ENCODE results near the gene ITPRIPL2.

ITPRIPL2 gene

DNA sequence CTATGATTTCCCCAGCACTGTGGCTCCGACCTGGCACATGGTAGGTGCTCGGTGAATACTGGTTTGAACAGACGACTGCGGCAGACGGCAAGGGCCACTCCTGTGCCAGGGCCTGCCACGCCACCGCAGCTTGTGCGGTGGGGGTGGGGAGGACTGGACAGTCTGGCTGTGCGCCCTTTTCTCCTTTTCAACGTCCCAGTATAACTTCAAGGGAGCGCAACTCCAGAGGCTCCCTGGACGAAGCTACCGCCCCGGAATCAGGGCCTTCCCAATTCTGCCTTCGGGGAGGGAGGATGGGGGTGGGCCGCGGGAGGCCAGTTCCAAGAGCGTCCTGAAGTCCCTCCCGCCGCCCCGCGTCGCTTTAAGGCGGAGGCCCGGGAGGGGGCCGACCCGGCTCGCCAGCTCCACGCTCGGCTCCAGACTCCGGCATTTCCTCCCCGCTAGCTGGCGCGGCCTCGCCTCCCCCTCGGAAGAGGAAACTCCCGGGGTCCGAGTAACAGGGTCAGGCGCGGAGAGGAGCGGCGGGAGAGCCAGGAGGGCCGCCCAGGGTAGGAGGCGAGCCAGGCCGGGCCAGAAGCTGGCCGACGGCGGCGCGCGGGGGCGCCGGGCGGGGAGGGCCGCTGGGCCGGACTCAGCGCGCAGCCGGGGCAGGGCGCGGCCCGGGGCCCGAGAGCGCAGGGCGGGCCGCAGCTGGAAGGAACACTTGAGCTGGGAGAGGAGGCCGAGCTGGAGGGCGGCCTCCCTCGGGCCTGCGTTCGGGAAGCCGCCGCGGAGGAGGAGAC, at the start of gene ITPRIPL2:
TSS of gene ITPRIPL2 (plus strand) at position 388 of the 782 bp plus-strand sequence. CDS start 498 bp downstream, outside the sequence.
- no peak for DNase-seq

DNA sequence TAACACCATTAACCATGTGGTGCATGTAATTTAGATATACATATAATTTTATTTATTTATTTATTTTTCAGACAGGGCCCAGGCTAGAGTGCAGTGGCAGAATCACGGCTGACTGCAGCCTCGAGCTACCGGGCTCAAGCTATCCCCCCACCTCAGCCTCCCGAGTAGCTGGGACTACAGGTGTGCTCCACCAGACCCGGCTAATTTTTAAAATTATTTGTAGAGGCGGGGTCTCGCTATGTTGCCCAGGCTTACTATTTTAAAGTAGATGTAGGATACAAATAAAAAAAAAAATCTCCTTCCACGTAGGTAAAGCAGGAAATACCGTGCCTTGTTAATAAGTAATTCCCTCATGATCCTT, 46.8 kb upstream of the ITPRIPL2 start:
- no peak for DNase-seq

DNA sequence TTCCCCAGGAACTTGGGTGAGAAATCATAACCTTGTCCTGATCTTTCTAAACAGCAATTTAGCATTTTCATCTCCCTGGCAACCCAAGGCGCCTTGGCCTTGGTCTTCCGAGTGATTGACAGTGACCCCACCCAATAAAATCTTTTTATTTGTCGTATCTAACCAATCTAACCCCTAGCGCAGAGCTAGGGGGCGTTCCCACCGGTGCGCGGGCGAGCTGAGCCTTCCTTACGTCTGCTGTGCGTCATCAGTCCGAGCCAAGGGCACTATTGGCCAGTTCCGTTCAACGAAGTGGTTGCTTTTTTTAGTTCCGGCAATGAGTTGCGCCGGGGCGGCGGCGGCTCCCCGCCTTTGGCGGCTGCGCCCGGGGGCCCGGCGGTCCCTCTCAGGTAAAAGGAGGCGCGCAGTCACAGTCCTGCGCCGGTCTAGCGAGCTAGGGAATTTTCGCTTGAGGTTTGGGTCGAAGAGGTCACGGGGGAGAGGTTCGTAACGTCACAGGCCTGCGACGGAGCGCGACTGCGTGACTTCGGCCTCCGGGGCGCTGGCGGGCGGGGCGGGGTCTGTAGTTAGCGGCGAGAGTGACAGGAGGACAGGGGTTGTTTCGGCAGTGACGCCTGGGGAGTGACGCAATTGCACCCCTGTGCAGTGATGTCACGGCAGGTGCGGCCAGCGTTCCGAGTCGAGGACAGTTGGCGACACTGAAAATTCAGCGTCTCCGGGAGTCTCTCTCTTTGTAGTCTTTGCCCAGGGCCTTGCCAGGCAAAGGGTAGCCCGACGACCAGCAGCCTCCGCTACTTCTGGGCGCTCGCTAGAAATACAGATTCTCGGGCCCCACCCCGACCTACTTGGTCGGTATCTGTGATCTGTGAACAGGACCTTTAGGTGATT, 46.2 kb upstream of the ITPRIPL2 start, which contains the start of gene COQ7:
TSS of gene COQ7 (plus strand) at position 266 of the 888 bp plus-strand sequence. CDS start at position 317, 51 bp downstream.
- DNase-seq = peak; percentile 95

DNA sequence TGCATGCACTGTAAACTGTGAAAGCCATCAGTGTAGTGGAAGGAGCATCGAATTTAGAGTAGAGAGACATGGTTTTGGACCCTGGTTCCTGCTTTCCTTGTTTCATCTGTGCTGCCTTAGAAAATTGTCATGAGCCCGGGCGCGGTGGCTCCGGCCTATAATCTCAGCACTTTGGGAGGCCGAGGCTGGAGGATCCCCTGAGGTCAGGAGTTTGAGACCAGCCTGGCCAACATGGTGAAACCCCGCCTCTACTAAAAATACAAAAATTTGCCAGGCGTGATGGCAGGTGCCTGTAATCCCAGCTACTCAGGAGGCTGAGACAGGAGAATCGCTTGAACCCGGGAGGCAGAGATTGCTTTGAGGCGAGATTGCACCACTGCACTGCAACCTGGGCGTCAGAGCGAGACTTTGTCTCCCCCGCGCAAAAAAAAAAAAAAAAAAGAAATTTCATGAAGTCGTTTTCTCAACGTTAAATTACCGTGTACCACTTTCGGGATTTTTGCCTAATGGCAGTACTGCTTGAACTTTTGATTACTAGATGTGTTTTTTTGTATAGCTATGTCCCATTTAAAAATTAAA, 45.4 kb upstream of the ITPRIPL2 start:
- no peak for DNase-seq

DNA sequence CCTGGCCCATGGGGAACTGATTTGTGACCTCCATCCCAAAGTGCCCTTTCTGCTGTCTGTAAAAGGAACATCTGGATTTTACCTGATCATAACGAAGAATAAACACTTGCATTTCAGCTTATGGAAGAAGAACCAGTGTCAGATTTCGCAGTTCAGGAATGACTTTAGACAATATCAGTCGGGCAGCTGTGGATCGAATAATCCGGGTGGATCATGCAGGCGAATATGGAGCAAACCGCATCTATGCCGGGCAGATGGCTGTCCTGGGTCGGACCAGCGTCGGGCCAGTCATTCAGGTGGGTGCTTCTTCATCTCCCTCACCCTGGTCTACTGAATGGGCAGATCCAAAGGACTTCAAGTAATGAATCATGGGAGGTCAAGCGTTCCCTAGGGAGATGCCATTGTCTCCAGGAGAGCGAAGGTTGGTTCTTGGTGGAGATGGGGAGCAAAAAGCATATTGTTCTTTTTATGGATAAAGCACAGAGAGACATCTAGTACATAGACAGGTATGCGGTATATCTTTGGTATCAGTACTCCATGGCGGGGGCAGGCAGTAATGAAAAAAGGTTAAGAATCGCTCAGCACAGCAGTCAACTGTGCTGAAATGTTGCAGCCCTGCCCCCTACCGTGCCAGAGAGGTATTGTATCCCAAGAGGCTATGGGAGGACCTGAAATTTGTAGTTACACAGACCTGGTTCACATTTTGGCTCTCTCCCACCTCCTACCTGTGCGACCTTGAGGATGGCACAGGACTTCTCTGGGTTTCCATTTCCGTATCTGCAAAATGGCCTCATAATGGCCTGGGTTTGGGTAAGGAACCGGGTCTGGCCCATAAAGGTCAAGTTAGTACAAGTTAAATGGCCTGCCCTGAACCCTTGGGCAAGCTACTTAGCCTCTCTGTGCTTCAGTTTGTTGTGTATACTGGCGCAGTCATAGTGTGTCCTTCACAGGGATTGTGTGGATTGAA, 41.7 kb upstream of the ITPRIPL2 start:
- no peak for DNase-seq

DNA sequence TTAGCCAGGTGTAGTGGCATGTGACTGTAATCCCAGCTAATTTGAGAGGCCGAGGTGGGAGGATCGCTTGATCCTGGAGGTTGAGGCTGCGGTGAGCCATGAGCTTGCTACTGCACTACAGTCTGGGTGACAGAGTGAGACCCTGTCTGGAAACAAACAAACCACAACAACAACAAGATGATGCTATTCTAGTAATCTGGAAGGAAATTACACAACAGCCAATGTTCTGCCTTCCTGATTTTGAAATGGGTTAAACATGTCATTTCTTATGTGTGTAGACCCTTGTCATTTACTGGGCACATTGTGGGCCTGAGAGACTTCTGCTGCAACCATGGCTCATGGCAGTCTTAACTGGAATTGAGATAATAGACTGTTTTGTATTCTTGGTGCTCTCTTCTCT, 40.4 kb upstream of the ITPRIPL2 start:
- no peak for DNase-seq

DNA sequence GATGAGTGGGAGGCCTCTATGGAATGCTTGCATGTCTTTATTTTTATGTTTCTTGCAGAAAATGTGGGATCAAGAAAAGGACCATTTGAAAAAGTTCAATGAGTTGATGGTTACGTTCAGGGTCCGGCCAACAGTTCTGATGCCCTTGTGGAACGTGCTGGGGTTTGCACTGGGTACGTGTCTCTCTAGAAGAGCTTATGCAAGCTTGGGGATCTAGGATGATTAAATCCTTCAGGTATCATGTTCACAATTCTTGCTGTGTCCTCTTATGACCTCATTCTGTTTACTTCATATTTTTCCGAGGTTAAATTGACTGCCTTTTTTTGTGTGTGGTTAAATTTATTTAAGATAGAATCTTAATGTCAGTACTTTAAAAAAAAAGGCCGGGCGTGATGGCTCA, 39.9 kb upstream of the ITPRIPL2 start:
- DNase-seq = no peak

DNA sequence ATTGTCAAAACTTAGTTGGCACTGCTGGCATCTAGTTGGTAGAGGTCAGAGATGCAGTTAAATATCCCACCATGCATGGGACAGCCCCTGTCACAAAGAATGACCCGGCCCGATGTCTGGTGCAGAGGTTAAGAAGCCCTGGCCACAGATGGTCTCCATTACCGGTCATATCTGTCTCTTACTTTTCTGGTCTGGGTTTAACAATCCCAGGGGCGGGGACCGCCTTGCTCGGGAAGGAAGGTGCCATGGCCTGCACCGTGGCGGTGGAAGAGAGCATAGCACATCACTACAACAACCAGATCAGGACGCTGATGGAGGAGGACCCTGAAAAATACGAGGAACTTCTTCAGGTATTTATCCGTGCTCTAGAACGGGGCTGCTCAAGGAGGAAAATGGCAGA, 38.3 kb upstream of the ITPRIPL2 start:
- no peak for DNase-seq

DNA sequence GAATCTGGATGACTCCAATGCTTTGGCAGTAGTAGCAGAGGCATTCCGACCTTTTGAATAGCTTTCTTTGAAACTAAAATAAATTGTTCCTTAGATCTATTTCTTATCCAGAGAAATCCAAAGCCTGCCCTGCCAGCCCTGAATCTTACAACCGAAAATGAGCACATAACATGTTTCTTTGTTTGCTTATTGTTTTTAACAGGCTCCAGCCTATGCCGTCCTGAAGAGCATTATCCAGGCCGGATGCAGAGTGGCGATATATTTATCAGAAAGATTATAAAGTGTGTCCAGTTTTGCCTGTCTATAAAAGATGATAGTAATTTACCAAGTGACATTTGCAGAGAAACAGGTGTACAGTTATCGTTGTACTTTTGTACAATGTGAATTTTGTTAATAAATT, 35.9 kb upstream of the ITPRIPL2 start:
- DNase-seq = no peak

DNA sequence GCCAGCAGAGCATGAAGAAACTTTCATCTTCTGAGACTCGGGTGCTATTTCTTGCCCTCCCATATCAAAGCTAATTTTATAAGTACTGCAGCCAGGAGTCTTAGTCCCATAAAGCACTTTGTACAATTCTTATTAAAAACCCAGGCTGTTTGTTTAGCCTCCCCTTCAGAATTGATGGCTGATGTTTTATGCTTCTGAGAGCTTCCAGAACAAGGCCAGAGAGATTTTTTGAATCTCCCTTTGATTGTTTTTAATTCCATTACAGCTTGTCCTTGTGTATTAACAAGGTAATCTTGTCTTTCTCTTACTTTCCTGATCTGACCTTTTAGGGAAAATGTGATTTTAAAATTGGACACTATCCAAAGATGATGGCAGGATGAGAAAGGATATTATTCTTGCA, 30.1 kb upstream of the ITPRIPL2 start:
- no peak for DNase-seq

DNA sequence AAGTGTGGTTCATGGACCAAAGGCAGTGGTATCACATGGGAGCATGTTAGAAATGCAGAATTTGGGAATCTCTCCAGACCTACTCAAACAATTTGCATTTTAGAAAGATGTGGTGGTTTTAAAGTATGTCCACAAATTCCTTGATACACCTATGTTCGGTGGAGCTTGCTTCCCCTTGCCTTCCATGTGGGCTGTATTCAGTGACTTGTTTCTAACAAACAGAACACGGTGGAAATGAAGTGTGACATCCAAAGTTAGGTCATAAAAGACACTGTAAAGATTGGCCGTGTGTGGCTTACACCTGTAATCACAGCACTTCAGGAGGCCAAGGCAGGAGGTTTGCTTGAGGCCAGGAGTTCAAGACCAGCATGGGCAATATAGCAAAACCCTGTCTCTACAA, 29.6 kb upstream of the ITPRIPL2 start:
- DNase-seq = no peak

DNA sequence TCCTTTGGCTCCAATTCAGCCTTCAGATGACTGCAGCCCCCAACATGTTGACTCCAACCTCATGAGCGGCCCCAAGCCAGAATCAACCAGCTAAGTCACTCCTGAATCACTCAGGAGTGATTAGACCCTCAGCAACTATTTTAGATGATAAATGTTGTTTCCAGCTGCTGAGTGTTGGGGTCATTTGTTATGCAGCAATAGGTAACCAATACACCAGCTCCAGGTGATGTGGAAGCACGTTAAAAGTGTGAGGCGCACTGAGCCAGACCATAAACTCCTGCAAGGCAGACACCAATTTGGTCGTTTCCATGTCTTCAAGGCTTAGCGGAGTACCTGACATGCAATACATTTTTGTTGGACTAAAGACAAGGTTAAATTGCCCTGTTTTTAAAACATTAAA, 28.9 kb upstream of the ITPRIPL2 start:
- DNase-seq = no peak

DNA sequence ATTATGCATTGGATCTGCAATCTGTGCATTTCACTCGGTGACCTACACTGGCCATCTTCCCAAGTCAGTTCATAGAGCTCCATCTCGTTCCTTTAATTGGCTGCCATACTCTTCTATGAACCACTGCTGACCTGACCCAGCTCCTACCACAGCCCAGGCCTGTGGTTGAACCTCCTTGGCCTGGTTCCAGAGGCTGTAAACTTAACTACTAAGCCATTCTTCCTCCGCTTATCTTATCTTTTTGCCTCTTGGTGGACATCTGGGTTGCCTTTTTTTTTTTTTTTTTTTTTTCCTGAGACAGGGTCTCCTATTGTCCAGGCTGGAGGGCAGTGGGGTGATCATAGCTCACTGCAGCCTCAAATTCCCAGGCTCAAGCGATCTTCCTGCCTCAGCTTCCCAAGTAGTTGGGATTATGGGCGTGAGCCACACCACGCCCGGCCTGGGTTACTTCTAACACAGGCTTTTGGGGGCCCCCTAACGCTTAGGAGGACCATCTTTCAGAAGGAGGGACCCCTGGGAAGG, 28.0 kb upstream of the ITPRIPL2 start:
- DNase-seq = no peak

DNA sequence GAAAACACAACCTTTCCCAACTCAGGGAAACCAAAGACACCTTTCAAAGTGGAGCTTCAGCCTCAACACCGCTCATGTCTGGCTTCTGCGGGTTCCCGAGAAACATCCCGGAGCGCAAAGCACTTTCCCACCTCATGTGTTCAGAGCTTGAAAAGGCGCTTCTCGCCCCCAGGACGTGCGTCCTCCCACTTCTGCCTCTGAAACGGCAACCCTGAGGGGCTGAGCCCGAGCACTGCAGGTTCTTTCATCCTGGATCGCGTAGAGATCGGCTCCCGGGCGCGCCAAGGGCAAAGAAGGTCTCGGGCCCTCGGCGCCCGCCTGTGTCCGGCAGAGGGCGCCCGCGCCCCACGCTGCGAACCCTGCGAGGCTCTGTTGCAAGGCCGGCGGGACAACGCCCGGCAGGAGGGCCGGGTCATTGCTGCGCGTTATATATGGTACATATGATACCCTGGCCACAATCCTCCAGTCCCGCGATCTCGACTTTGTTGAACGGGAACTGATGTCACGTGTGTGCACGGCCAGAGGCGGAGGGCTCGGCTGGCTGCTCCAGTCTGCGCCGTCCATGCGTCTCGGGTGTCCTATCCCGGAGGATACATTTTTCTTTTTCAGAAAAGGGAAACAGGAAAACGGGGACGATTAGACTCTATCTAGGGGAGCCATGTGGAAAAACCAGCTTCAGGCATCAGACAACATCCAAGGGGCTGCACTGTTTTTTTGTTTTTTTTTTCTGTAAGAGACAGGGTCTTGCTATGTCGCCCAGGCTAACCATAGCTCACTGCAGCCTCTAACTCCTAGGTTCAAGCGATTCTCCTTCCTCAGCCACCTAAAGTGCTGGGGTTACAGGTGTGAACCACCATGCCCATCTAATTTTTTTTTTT, 27.2 kb upstream of the ITPRIPL2 start:
- DNase-seq = peak; percentile 52

DNA sequence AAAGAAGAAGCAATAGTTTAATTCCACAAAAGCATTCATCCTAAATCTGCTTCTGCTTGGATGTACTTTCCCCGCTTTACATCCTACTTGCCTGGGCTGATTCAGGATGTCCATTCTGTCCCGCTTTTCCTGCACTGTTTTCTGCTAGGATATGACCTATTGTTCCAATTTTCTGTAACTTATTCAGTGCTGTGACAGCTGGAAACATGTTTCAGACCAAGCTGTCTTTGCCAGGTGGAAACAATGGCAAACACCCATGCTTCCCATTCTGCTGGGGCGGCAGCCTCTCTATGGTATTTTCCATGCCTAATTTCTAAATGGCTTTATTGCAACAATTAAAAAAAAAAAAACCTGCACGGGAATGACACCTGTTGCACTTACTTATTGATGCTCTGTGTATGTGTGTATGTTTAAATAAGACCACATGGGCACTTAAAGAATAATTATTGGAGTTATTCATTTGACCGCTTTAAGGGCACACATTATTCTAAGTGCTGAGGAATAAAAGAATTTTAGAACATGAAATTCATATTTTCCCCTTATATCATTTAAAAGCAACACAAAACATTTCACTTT, 25.3 kb upstream of the ITPRIPL2 start:
- no peak for DNase-seq

DNA sequence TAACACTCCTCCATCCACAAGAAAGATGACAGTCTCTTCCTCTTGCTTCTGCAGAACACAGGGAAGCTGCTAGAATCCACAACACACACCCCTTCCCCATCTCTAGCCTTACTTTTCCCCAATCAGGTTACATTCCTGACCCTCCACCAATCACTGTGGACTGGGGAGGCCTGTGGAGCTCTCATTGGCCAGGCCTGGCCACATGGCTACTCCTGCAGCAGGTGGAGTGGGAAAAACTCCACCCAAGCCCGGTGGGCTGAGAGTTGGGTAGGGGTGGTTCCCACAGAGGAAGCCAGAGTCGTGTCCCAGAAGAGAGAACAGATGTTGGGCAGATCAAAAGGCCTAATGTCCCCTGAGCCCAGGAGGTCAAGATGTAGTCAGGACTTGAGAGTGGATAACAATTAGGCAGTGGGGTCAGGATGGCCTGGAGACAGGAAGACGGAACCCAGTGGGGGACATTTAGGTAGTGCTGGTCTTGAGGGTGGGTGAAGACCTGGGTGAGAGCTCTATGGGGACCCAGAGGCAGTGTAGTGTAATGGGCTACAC, 24.3 kb upstream of the ITPRIPL2 start:
- DNase-seq = no peak

DNA sequence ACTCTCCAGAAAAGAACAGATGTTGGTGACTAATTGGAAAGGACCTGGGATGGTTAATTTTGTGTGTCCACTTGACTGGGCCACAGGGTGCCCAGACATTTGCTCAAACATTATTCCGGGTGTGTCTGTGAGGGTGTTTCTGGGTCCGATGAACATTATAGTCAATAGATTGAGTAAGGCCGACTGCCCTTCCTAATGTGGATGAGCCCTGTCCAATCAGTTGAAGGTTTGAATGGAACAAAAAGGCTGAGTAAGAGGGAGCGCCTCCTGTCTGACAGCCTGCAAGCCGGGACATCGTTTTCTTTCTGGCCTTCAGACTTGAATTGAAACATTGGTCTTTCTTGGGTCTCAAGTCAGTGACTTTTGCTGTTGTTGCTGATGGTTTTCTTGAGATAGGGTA, 22.8 kb upstream of the ITPRIPL2 start:
- DNase-seq = no peak

DNA sequence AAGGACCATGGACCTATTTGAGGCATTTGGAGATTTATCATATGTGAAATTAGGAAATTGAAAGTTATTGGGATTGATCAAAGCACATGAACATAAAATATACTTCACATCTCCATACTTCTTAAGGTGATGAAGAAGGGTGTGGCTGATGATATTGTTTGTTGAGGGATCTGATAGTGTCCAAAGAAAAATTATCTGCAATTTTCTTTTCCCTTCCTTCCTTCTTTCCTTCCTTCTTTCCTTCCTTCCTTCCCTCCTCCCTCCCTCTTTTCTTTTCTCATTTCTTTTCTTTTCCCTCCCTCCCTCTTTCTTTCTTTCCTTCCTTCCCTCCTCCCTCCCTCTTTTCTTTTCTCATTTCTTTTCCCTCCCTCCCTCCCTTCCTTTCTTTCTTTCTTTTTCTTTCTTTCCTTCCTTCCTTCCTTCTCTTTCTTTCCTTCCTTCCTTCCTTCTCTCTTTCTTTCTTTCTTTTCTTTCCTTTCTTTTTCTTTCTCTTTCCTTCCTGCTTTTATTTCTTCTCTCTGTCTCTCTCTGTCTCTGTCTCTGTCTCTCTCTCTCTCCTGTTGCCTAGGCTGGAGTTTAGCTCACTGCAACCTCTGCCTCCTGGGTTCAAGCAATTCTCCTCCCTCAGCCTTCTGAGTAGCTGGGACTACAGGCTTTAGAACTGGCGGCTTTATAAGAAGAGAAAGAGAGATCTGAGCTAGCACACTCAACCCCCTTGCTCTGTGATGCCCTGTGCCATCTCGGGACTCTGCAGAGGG, 20.9 kb upstream of the ITPRIPL2 start:
- DNase-seq = no peak

DNA sequence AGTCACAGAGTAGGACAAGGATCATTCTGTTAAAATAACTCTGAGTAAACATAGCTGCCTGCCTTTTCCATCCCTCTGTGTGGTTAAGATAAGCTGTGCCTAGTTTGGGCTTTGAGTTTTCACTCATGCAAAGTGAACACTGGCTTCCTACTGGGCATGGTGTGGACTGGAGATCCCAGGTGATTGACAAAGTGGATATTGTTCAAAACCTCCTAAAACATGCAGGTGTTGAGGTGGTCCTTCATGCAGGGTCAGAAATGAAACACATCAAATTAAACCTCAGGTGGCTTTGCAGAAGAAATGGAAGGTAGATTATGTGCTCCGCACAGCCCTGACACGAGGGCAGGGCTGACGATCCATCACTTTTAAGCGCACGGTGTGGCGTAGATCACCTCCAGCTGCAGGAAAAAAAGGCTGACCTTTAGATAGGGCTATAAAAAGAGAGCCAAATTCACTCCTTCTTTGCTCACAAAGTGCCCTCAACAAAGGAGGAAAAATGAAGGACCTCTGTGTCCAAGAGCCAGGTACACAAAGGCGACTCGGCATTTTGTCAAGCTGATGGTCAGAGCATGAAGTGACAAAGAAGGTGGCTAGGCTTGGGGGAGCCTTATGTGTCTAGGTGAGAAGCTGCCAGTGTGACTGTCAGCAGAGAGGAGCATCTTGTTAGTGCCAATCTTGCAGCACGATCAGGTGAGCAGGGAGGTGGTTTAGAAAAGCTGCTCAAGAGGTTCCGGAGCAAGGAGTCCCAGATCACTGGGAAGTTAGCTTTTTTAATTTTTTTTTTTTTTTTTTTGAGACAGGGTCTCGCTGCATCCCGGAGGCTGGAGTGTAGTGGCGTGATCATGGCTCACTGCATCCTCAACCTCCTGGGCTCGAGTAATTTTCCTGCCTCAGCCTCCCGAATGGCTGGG, 19.9 kb upstream of the ITPRIPL2 start:
- DNase-seq = no peak

All from DMS79 (cell line).